Stimulated activated CD4-positive, alpha-beta T cell treated with anti-CD3 and anti-CD28 coated beads, Interleukin-15, amount 100 ng/mL, for 48 hours (primary cell): ENCODE results near the gene PGAM5.

Source experiments
- DNase-seq, 2 donors: peaks; one replicate each; pipeline ENCODE4 v3.0.0-alpha.2; 2020; ENCODE audit warnings: low read depth in 2 of 2

PGAM5 gene

DNA sequence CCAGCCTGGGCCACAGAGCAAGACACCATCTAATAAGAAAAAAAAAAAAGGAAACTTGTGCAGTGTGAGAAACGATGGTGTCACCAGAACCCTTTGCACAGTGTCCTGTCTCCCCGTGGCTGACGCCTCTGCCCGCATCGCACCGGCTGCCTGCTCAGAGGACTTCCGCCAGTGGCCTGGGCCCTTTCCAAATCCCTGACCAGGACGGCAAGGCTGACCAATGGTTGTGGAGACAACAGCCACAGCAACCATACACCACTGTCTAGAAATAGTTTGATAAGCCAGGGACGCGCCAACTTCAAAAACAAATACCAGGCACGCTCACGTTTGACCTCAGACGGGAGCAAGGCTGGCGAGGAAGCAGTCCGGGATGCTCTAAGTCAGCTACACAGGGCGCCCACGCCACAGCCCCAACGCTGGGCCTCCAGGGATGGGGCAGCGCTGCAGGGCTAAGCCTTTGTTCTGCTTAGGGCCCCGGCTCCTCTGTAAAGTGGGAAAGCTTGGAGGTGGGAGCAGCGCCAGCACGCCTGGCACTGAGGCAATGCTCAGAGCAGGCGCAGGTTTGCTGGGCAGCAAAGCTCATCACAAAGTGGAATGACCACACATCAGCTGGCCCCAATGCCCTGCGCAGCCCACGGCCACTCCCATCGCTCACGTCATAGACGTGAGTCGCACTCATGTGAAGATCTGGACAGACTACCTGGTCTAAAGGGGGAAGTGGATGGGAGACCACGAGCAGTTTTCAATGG is 12.5 kb downstream of the PGAM5 start:
- DNase-seq: no peak

DNA sequence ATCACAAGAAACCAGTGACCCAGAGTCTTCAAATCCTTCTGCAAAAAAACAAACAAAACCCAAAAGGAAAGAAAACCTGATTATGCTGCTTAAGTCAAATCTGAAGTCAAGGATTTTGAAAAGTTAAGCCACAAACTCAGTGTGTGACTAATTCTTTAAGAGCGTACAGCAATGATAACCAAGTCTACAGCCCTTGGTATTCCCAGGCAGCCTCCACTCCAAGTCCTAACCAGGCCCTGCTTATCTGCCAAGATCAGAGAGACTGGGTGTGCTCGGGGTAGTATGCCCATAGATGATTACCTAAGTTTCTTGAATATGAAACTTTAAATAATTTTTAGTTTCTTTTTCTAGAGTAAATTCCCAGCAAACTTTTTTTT is 13.1 kb downstream of the PGAM5 start:
- no peak for DNase-seq

DNA sequence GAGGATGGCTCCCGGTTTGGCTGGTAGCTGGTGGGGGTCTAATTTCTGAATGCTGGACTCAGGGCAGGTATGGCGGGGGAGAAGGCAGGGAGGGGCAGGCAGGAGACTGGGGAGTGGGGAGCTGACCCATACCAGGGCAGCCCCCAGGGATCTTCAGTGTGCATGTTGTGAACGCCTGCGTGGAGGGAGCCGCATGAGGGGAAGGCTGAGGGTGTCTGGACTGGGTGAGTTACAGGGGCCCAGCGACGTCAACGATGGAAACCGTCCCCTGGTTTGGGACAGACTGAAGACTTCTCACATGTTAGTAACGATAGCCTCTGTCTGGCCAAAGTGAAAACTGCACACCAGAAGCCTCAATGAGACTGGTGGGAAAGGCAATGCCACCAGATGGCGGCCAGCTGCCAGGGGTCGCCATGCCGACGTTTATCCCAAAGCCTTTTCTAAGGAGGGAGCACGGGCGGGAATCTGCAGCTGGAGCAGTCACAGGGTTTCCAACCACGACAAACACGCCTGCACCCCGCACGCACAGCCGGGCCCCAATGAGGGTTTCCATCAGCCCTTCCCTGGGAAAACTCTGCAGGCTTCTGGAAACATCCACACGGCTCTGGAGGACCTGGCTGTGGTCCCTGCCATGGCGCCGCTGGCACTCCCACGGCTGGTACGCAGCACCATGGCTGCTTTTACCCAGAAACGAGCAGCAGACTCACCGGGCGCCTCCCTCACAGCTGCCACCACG is 14.0 kb downstream of the PGAM5 start:
- DNase-seq: no peak

GRCh38 chr12:132726386-132726785 is 15.7 kb downstream of the PGAM5 start:
- no peak for DNase-seq

- no peak for DNase-seq
Observed at GRCh38 chr12:132727091-132727794, 16.6 kb downstream of the PGAM5 start.

DNA sequence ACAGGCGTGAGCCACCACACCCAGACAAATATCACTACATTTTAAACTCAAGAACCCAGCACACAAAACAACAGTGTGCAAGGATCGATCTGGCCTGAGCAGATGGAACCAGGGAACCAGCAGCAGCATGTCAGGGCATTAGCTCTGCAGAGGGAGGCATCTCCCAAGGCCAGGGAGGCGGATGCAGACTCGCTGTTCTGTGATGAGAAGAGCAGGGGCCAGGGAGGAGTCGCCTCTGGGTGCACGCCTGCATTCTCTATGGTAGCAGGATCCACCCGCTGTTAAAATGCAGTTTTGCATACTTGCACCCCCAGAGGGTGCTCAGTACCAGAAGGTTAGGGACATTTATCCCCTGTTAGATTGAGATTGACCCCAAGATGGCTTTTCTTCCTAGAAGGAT is 17.9 kb downstream of the PGAM5 start:
- no peak for DNase-seq

GRCh38 chr12:132729541-132730320 is 19.1 kb downstream of the PGAM5 start:
- no peak for DNase-seq

DNA sequence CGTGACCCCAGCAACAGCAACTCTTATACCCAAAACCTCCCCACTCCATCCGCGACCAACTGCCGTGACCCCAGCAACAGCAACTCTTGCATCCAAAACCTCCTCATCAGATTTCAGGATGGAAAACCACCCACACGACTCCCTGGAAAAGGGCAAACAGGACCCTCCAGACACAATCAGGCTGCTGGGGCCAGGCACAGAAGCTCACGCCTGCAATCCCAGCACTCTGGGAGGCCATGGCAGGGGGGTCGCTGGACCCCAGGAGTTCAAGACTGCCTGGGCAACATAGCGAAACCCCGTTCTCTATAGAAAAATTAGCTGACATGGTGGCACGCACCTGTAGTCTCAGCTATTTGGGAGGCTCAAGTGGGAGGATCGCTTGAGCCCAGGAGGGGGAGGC is 19.7 kb downstream of the PGAM5 start:
- DNase-seq: no peak

DNA sequence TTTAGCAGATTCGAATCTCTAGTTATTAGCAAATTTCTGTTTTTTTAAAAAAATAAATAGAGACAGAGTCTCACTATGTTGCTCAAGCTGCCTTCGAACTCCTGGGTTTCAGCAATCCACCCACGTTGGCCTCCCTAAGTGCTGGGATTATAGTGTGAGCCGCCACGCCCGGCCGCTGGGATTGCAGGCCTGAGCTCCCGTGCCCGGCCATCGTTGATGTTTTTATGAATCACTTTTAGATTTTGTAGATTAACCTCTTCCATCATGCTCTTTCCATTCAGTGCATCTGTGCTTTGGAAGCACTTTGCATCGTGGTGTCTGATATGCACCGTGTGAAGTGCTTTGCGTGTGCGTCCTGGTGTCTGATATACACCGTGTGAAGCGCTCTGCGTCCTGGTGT is 20.9 kb downstream of the PGAM5 start:
- DNase-seq: no peak

GRCh38 chr12:132734206-132734605 is 23.6 kb downstream of the PGAM5 start:
- no peak for DNase-seq

- DNase-seq: no peak
Observed at GRCh38 chr12:132735496-132735895, 24.9 kb downstream of the PGAM5 start.

DNA sequence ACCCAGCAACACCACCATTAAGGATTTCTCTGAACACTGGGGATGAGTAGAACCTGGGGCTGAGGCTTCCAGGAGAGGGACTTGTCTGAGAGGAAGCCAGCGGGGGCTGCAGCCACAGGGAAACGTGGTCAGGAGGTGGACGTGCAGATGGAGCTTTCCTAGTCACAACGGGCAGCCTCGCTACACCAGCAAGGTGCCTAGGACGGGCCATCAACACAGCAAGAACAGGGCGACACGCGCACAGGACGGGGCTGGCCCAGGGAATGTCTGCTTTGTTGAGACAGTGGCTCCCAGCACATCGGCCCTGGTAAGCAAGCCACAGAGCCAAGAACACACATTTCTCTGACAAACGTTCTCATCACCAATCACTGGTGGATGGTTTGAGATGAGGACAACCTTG is 25.7 kb downstream of the PGAM5 start:
- DNase-seq: no peak

GRCh38 chr12:132736913-132737312 is 26.3 kb downstream of the PGAM5 start:
- no peak for DNase-seq

DNA sequence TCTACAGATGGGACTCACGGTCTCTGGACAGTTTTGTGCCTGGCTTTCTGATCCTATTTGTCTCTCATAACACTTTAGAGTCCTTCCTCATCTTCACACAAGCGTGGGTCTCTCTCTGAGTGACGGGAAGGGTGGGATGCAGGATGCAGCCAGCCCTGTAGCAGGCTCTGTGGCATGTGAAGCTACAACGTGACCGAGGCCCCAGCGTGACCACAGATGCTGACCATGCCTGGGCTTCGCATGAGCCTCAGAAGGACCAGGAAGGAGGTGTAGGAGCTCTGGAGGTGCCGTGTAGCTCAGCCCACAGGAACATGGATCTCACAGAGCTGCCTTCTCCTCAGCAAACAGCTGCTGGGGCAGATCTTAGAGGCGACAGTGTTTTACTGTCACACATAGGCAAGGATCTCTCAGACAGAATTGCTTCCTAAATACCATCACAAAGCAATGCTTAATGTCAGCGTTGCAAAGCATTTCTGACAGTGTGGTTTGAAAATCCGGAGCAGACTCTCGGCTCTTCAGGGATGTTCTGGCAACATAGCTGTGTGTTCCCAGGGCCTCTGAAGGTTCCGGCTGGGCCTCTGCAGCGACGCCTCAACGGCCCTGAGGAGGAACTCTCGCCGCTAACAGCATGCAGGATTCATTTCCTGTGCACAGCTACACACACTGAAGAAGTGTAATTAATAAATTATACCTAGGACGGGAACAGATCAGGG is 29.1 kb downstream of the PGAM5 start:
- no peak for DNase-seq

DNA sequence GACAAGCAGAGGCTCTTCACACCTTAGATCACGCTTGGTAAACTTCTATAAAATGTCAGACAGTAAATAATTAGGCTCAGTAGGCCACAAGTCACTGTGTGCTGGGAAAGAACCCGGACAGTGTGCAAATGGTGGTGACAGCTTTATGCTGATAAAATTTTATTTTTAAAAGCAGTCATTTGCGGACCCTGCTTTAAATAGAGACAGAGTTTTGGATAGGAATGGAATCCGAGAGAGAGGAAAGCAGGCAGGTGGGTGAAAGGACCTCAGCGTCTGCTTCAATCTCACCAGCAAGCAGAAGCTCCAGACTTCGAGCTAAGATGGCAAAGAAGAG is 29.6 kb downstream of the PGAM5 start:
- DNase-seq: no peak

- no peak for DNase-seq
Observed at GRCh38 chr12:132740652-132741051, 30.0 kb downstream of the PGAM5 start.

GRCh38 chr12:132741620-132742019 is 31.0 kb downstream of the PGAM5 start:
- DNase-seq: no peak

DNA sequence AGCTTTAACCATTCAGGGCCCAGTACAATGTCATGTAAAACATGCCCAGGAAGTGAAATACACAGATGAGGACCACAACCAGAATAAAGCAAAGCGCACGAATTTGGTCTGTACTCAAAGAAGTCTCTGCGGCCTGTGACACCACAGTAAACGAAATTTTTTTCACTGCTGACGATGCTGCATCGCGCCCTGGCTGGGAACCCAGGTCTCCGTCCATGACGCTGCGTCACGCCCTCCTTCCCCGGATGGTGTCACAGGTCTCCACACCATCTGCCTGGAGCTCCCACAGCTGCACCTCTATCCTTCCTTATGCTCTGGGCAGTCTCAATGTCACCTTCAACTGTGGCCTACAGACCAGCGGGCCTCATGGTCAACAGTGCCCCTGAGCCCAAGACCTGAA is 33.2 kb downstream of the PGAM5 start:
- DNase-seq: no peak

- no peak for DNase-seq
Observed at GRCh38 chr12:132746613-132747012, 36.0 kb downstream of the PGAM5 start.

- DNase-seq: no peak
Observed at GRCh38 chr12:132747395-132747794, 36.8 kb downstream of the PGAM5 start.

- no peak for DNase-seq
Observed at GRCh38 chr12:132747896-132748295, 37.3 kb downstream of the PGAM5 start.

DNA sequence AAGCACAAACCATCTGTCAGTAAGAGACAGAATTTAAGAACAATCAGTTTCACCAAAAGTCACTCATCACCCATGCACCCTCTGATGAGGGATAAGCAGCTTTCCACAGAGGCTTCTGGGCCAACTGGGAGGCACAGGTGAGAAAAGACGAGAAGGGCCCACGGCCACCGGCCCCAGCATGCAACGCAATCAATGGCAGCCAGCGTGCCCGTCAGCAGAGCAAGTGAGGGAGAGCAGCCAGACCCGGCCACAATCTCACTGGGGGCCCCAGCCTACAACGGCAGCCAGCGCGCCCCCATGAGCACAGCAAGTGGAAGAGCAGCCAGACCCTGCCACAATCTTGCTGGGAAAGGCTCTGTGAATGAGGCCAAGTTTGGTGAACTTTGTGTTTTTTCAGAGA is 37.7 kb downstream of the PGAM5 start:
- DNase-seq: no peak
